SU-DHL-6 (cell line): ENCODE data around the gene ZFAND3.

Source experiments
- H2AFZ ChIP-seq: fragments of 200-600 bp; sonication (generic); 2 replicates; pipeline ENCODE4 v1.6.1; 2014; ENCODE audit warnings: low read depth, mild to moderate bottlenecking, moderate library complexity, mixed read lengths, antibody characterized with exemption, low read length; ENCODE audit not compliant: severe bottlenecking
- H3F3A ChIP-seq: fragments of 200-600 bp; shearing (Covaris generic); 2 replicates; pipeline ENCODE4 v1.6.0; 2016; ENCODE audit warnings: antibody characterized with exemption, mild to moderate bottlenecking; ENCODE audit not compliant: insufficient read depth
- H3K27ac ChIP-seq: fragments of 200-600 bp; sonication (generic); 2 replicates; pipeline ENCODE4 v1.5.1; 2016; ENCODE audit warnings: low read depth, mild to moderate bottlenecking, low read length, moderate library complexity, mixed read lengths
- H3K27me3 ChIP-seq: fragments of 200-600 bp; sonication (generic), shearing (Covaris generic); 2 replicates; pipeline ENCODE4 v1.6.0; 2014; ENCODE audit warnings: mild to moderate bottlenecking, low read length
- H3K36me3 ChIP-seq: fragments of 200-600 bp; sonication (generic); 2 replicates; pipeline ENCODE4 v1.6.1; 2014; ENCODE audit warnings: mild to moderate bottlenecking, low read length, mixed read lengths
- H3K4me2 ChIP-seq: fragments of 300-600, 200-600 bp; shearing (Covaris generic), sonication (generic); 2 replicates; pipeline ENCODE4 v1.6.0; 2014; ENCODE audit warnings: low read length, low read depth, mild to moderate bottlenecking; ENCODE audit not compliant: poor library complexity, severe bottlenecking
- H3K4me3 ChIP-seq: fragments of 200-600 bp; sonication (generic); 2 replicates; pipeline ENCODE4 v1.5.1; 2014; ENCODE audit warnings: antibody characterized with exemption, low read length, mild to moderate bottlenecking, mixed read lengths; ENCODE audit not compliant: insufficient read depth, poor library complexity, severe bottlenecking
- H3K79me2 ChIP-seq: fragments of 200-600 bp; sonication (generic); 2 replicates; pipeline ENCODE4 v1.6.1; 2014; ENCODE audit warnings: mild to moderate bottlenecking, low read length, moderate library complexity; ENCODE audit not compliant: insufficient read depth
- H3K9ac ChIP-seq: fragments of 200-600 bp; sonication (generic); 2 replicates; pipeline ENCODE4 v1.7.0; 2014; ENCODE audit warnings: mild to moderate bottlenecking, low read length
- H3K9me2 ChIP-seq: fragments of 200-600 bp; sonication (generic); replicated peaks from 2 replicates; pipeline ENCODE4 v1.6.1; 2014; ENCODE audit warnings: low read length; ENCODE audit not compliant: insufficient read depth
- H3K9me3 ChIP-seq: fragments of 200-600 bp; sonication (generic); 2 replicates; pipeline ENCODE4 v1.6.1; 2014; ENCODE audit warnings: low read length, mixed read lengths; ENCODE audit not compliant: insufficient read depth
- H4K20me1 ChIP-seq: fragments of 200-600 bp; sonication (generic); 2 replicates; pipeline ENCODE4 v1.6.1; 2014; ENCODE audit warnings: low read depth, mild to moderate bottlenecking, antibody characterized with exemption, low read length, moderate library complexity, mixed read lengths
- CTCF ChIP-seq: fragments of 200-600 bp; sonication (generic); IDR thresholded peaks from one replicate; pipeline ENCODE4 v1.5.1; 2017; ENCODE audit warnings: antibody characterized with exemption, mild to moderate bottlenecking, low read length, moderate library complexity; ENCODE audit not compliant: insufficient read depth, poor library complexity, severe bottlenecking
- EZH2phosphoT487 ChIP-seq: fragments of 200-600 bp; sonication (generic), shearing (Covaris generic); conservative IDR thresholded peaks from 2 replicates; pipeline ENCODE4 v1.6.1; 2018; ENCODE audit warnings: mild to moderate bottlenecking, antibody characterized with exemption, low read length, moderate library complexity, mixed read lengths

Gene ZFAND3

GRCh38 chr6:37974381-37974780, 154.9 kb downstream of the ZFAND3 start:
- H3K9me3 ChIP-seq: peaks cover 26% of the 10 kb centered on the region
- H3K9me2 ChIP-seq: no peaks in the 10 kb centered on the region
- H3K4me3 ChIP-seq: no peak overlapping the region

GRCh38 chr6:37974943-37975342, 155.4 kb downstream of the ZFAND3 start:
- H3K79me2 ChIP-seq: peaks cover 29% of the 10 kb centered on the region

More at GRCh38 chr6:37974381-37974780, 154.9 kb downstream of the ZFAND3 start:
- Histone ChIP-seq H3K27me3 (no peaks in the 10 kb centered on the region), H2AFZ (no peak overlapping the region), H3K4me2 (no peak overlapping the region), H3F3A (no peaks in the 10 kb centered on the region; the same call in 1 of the 2 replicates), H3K9ac (no peak overlapping the region), H3K36me3 (peaks cover 16% of the 10 kb centered on the region), H3K27ac (no peak overlapping the region), H3K79me2 (peaks cover 24% of the 10 kb centered on the region), H4K20me1 (peaks cover 4% of the 10 kb centered on the region; the same call in 1 of the 2 replicates)
- no peak for TF ChIP-seq EZH2phosphoT487
- no peak for TF ChIP-seq CTCF

GRCh38 chr6:37977715-37978114, 158.2 kb downstream of the ZFAND3 start:
- H3K79me2 ChIP-seq: peaks cover 28% of the 10 kb centered on the region

More at GRCh38 chr6:37974943-37975342, 155.4 kb downstream of the ZFAND3 start:
- TF ChIP-seq EZH2phosphoT487: no peak
- TF ChIP-seq CTCF: no peak
- H3F3A ChIP-seq: no peaks in the 10 kb centered on the region; the same call in 1 of the 2 replicates
- peaks cover 26% of the 10 kb centered on the region for H3K9me3 ChIP-seq
- H3K9ac ChIP-seq: no peak overlapping the region
- no peaks in the 10 kb centered on the region for H3K9me2 ChIP-seq
- no peak overlapping the region for H2AFZ ChIP-seq
- H3K27me3 ChIP-seq: no peaks in the 10 kb centered on the region
- peaks cover 16% of the 10 kb centered on the region for H3K36me3 ChIP-seq
- no peak overlapping the region for H3K4me3 ChIP-seq
- H3K27ac ChIP-seq: no peak overlapping the region
- no peak overlapping the region for H3K4me2 ChIP-seq
- peaks cover 4% of the 10 kb centered on the region; the same call in 1 of the 2 replicates for H4K20me1 ChIP-seq

More at GRCh38 chr6:37977715-37978114, 158.2 kb downstream of the ZFAND3 start:
- no peak overlapping the region for H2AFZ ChIP-seq
- no peak overlapping the region for H3K4me2 ChIP-seq
- H3K27me3 ChIP-seq: no peaks in the 10 kb centered on the region
- H3K9me3 ChIP-seq: peaks cover 26% of the 10 kb centered on the region
- H3K9ac ChIP-seq: no peak overlapping the region
- peaks cover 17% of the 10 kb centered on the region for H4K20me1 ChIP-seq
- no peaks in the 10 kb centered on the region for H3K9me2 ChIP-seq
- H3K4me3 ChIP-seq: no peak overlapping the region
- no peak overlapping the region for H3K27ac ChIP-seq
- TF ChIP-seq CTCF (no peak), EZH2phosphoT487 (no peak)
- H3K36me3 ChIP-seq: peaks cover 16% of the 10 kb centered on the region
- H3F3A ChIP-seq: no peaks in the 10 kb centered on the region
